Esophagus squamous epithelium (tissue), 5 donors: ENCODE results near the gene GJA9. TPM values are rescaled to one million over a fixed set of nuclear protein-coding genes. Genes with fewer than 3 reads are reported as not detected.

ENCODE experiments used
- DNase-seq: peaks from one replicate; lab custom pipeline; 2025; lab: John Stamatoyannopoulos, UW
- H3K27ac ChIP-seq, 4 donors: fragments of 200-600 bp; sonication (generic); one replicate each; pipeline ENCODE4 v1.5.1; 2016 to 2019; ENCODE audit warnings: mild to moderate bottlenecking in 1 of 4
- H3K27me3 ChIP-seq, 4 donors: fragments of 200-600 bp; sonication (generic); 1 replicate in 3 of 4; 2 replicates in 1 of 4; pipeline versions ENCODE4 v1.5.1 to v1.6.0; 2017 to 2021; ENCODE audit warnings: antibody characterized with exemption in 1 of 4
- H3K36me3 ChIP-seq, 3 donors: fragments of 200-600 bp; sonication (generic); one replicate each; pipeline ENCODE4 v1.5.1; 2016 to 2019
- H3K4me1 ChIP-seq, 3 donors: fragments of 200-600 bp; sonication (generic); one replicate each; pipeline ENCODE4 v1.5.1; 2017 to 2019
- H3K4me3 ChIP-seq, 4 donors: fragments of 200-600 bp; sonication (generic); 1 replicate in 3 of 4; 2 replicates in 1 of 4; pipeline ENCODE4 v1.5.1; 2016 to 2019; ENCODE audit warnings: mild to moderate bottlenecking in 2 of 4, moderate library complexity in 1 of 4
- H3K9me3 ChIP-seq, 3 donors: fragments of 200-600 bp; sonication (generic); one replicate each; pipeline ENCODE4 v1.5.1; 2016 to 2019
- POLR2A ChIP-seq, 4 donors: fragments of 450-650 bp; IDR thresholded peaks; one replicate each; pipeline ENCODE4 v1.6.1; 2017; ENCODE audit warnings: antibody characterized with exemption in 4 of 4, mild to moderate bottlenecking in 4 of 4, moderate library complexity in 3 of 4
- WGBS, 2 donors: methylation state at CpG; one replicate each; pipeline ENCODE4 v1.1.5; 2018; 5-methylcytosine and 5-hydroxymethylcytosine counted together
- intact Hi-C: fragments of 100-400 bp; cut with DNase I; formaldehyde crosslinking; loops from one replicate; pipeline ENCODE4 v1.15.0; 2022
- small RNA-seq, 4 donors: library from RNA; depleted of rRNA; stranded (forward); fragments of <200 nt; gene quantifications; one replicate each; pipeline ENCODE3, GENCODE V24; 2016
- total RNA-seq, 4 donors: library from RNA; depleted of rRNA; stranded (reverse); fragments of >200 nt; gene quantifications; one replicate each; pipeline ENCODE4 v1.1.0, GENCODE V29; 2016
- TF ChIP-seq, protein P1 (sequence below), 6 experiments: fragments of 450-650 bp in 4 of 6; fragments of 200-600 bp in 2 of 6; sonication (generic) in 2 of 6; IDR thresholded peaks; one replicate each; pipeline ENCODE4 v1.5.1; 2016 to 2019; ENCODE audit warnings: antibody characterized with exemption in 6 of 6, mild to moderate bottlenecking in 4 of 6, moderate library complexity in 4 of 6
- donor health status: DM: yes; HTN: yes; CAD: no.

Gene GJA9
- total RNA-seq, 4 donors from 2014 or later, result 0.50 to 0.75 TPM; not detected in 2

- H3K27ac ChIP-seq, result no peak overlapping the region
- peaks cover 0 to 20% (median 0%) of the 10 kb centered on the region in 4 donors for H3K27me3 ChIP-seq
- no peaks in the 10 kb centered on the region for H3K4me1 ChIP-seq
- no peaks in the 10 kb centered on the region for H3K36me3 ChIP-seq
- TF ChIP-seq, protein P1, sequence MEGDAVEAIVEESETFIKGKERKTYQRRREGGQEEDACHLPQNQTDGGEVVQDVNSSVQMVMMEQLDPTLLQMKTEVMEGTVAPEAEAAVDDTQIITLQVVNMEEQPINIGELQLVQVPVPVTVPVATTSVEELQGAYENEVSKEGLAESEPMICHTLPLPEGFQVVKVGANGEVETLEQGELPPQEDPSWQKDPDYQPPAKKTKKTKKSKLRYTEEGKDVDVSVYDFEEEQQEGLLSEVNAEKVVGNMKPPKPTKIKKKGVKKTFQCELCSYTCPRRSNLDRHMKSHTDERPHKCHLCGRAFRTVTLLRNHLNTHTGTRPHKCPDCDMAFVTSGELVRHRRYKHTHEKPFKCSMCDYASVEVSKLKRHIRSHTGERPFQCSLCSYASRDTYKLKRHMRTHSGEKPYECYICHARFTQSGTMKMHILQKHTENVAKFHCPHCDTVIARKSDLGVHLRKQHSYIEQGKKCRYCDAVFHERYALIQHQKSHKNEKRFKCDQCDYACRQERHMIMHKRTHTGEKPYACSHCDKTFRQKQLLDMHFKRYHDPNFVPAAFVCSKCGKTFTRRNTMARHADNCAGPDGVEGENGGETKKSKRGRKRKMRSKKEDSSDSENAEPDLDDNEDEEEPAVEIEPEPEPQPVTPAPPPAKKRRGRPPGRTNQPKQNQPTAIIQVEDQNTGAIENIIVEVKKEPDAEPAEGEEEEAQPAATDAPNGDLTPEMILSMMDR (IDR thresholded peaks at IDR 0.05), result no peak
- no peak for TF ChIP-seq POLR2A (IDR thresholded peaks at IDR 0.05)
- DNase-seq, result no peak
- 70 to 85% methylated on average over 2 of the region's 2 CpGs for WGBS, 2 donors
- no peaks in the 10 kb centered on the region for H3K9me3 ChIP-seq
- H3K4me3 ChIP-seq, result no peak overlapping the region
- intact Hi-C loops, result no loop called here
Measured at GRCh38 chr1:38827318-38827717, 54.1 kb downstream of the GJA9 start.

DNA sequence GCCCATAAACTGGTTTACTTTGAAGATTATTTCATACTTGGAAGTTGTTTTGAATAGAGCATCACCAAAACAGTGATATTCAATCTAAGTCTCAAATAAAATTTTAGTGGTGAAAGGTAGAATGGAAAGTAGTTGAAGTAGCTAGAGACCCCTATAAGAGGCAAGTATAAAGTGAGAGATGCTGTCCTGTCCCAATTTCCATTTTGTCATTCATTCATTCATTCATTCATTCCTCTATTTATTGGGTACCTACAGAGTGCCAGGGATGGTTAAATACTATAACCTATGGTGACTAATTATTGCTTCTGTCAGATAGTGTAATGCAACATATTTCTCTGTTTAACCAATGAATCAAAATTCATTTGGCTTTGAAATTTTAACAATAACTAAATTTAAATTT is 54.5 kb downstream of the GJA9 start:
- Histone ChIP-seq H3K36me3 (no peaks in the 10 kb centered on the region), H3K27me3 (peaks cover 0 to 20% (median 0%) of the 10 kb centered on the region in 4 donors), H3K9me3 (no peaks in the 10 kb centered on the region), H3K4me1 (no peaks in the 10 kb centered on the region), H3K27ac (no peak overlapping the region), H3K4me3 (no peak overlapping the region)
- intact Hi-C loops, result no loop called here
- no peak for DNase-seq
- TF ChIP-seq POLR2A (IDR thresholded peaks at IDR 0.05), result no peak
- TF ChIP-seq, protein P1 (IDR thresholded peaks at IDR 0.05), result no peak

DNA sequence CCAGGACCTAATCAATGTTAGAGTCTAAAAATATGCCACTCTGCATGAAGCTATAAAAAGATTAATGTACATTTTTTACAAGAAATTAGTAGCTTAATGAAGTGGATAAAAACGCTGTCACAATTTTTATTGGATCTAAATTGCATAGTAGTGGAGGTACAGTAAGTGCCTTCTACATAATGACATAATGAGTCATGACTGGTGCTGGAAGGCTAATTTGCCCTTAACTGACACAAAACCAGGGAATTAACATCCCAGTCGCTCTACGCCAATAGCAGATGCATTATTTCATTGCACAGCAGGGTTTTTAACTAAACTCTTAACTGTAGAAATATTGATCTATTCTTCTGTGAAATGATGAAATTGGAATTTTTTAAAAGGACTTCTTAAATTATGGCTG is 55.1 kb downstream of the GJA9 start:
- Histone ChIP-seq H3K27ac (no peak overlapping the region), H3K4me3 (no peak overlapping the region), H3K36me3 (no peaks in the 10 kb centered on the region), H3K4me1 (no peaks in the 10 kb centered on the region), H3K27me3 (peaks cover 0 to 25% (median 0%) of the 10 kb centered on the region in 4 donors), H3K9me3 (no peaks in the 10 kb centered on the region)
- no peak for DNase-seq
- WGBS, 2 donors, result 30 to 47% methylated on average over 3 of the region's 3 CpGs
- intact Hi-C loops, result no loop called here
- TF ChIP-seq, protein P1 (IDR thresholded peaks at IDR 0.05), result no peak
- no peak for TF ChIP-seq POLR2A (IDR thresholded peaks at IDR 0.05)

Small RNA genes within 50 kb of the gene (small RNA-seq; reads per million reads assigned to genes)
- gene GJA9-MYCBP (0 reads per million in 4 donors), gene RNU6-605P (0 reads per million in 4 donors)

Other genes starting within 250 kb of the GJA9 start
- 10 to 100 TPM; 11.9 to 20.1 (median 17.5) TPM for gene RRAGC, start 21.8 kb downstream of the GJA9 start, total RNA-seq
- 10 to 100 TPM; 22.7 to 42.0 (median 26.0) TPM for gene MYCBP, start 8.2 kb downstream of the GJA9 start, total RNA-seq
- 10 to 100 TPM; 11.6 to 23.0 (median 17.4) TPM for gene RHBDL2, start 60.2 kb upstream of the GJA9 start, total RNA-seq
- 10 to 100 TPM; 23.5 to 30.0 (median 27.1) TPM for gene AKIRIN1, start 109.7 kb upstream of the GJA9 start, total RNA-seq
- 100 to 1,000 TPM; 300 to 496 (median 418) TPM for gene NDUFS5, start 144.8 kb upstream of the GJA9 start, total RNA-seq